ENCODE data around the gene GTF2A1. TPM values are rescaled to one million over a fixed set of nuclear protein-coding genes. Genes with fewer than 3 reads are reported as not detected.

The GTF2A1 gene
- total and polyA plus RNA-seq, 2 donors (not counting 3 experiments of a cell fraction or from before 2014, with no cell fraction given), result 11.1 to 33.4 TPM

- no peaks in the 10 kb centered on the region for H3K9me3 ChIP-seq (replicated peaks; ENCODE audit: control insufficient read depth, insufficient read depth, low read length)
- H3K4me3 ChIP-seq (replicated peaks in 1 of 3; ENCODE audit: insufficient read depth in 1 of 3, low read depth in 1 of 3, low read length in 3 of 3), result no peak overlapping the region
- no peak overlapping the region for H3K27ac ChIP-seq (ENCODE audit: insufficient read depth, low read depth, low read length)
- BruUV-seq (replicated peaks), result no TSS peak
- ChIA-PET CTCF (no interaction called here), POLR2A (no interaction called here)
- H3K4me1 ChIP-seq (ENCODE audit: control insufficient read depth, extremely low read depth, insufficient read depth, low read length), result no peaks in the 10 kb centered on the region
- FAIRE-seq (no peak), DNase-seq (ENCODE audit: low read depth, low spot score) (no peak)
- no peaks in the 10 kb centered on the region for H3K9me1 ChIP-seq (replicated peaks; ENCODE audit: control insufficient read depth, extremely low read depth, insufficient read depth, low read length)
- no peaks in the 10 kb centered on the region for H3K36me3 ChIP-seq (ENCODE audit: control insufficient read depth in 2 of 2, extremely low read depth in 1 of 2, insufficient read depth in 2 of 2, low read length in 2 of 2)
- H4K20me1 ChIP-seq (replicated peaks; ENCODE audit: control insufficient read depth, extremely low read depth, insufficient read depth, low read length), result no peaks in the 10 kb centered on the region
- no peak overlapping the region for H3K9ac ChIP-seq (replicated peaks; ENCODE audit: extremely low read depth, insufficient read depth, low read length)
- intact Hi-C loops (cut with micrococcal nuclease) (no loop called here), dilution Hi-C loops (cut with MboI; ENCODE audit: extremely low pct_ligation_motif_present, low sequenced_read_pairs) (no loop called here)
- no peak overlapping the region for H3K4me2 ChIP-seq (ENCODE audit: insufficient read depth, low read length)
- H2AFZ ChIP-seq (ENCODE audit: low read depth, low read length), result no peak overlapping the region
- no peaks in the 10 kb centered on the region for H3K27me3 ChIP-seq (ENCODE audit: control insufficient read depth in 2 of 2, insufficient read depth in 2 of 2, low read length in 2 of 2)
- no peaks in the 10 kb centered on the region for H3K79me2 ChIP-seq (ENCODE audit: control insufficient read depth, insufficient read depth, low read length)
- TF ChIP-seq MYC (IDR thresholded peaks at IDR 0.05; ENCODE audit: low read depth, low read length) (no peak), FOS (IDR thresholded peaks at IDR 0.05; ENCODE audit: borderline replicate concordance, insufficient read depth, low read length) (no peak), POLR2AphosphoS5 (IDR thresholded peaks at IDR 0.05; ENCODE audit: insufficient read depth, low read depth, low read length) (no peak), CTCF (IDR thresholded peaks at IDR 0.05; ENCODE audit: extremely low read depth in 1 of 2, insufficient read depth in 1 of 2, low read depth in 1 of 2, low read length in 2 of 2) (no peak), GATA2 (IDR thresholded peaks at IDR 0.05; ENCODE audit: insufficient read depth, insufficient read length, low read depth, low read length) (no peak), POLR2A (IDR thresholded peaks at IDR 0.05; ENCODE audit: low read depth, low read length) (no peak), MAX (IDR thresholded peaks at IDR 0.05; ENCODE audit: insufficient read depth, insufficient read length) (no peak), EZH2 (IDR thresholded peaks at IDR 0.05; ENCODE audit: borderline replicate concordance, low read depth, low read length, severe bottlenecking) (no peak), JUN (IDR thresholded peaks at IDR 0.05; ENCODE audit: borderline replicate concordance, insufficient read depth, insufficient read length, low read depth) (no peak)
Observed at GRCh38 chr14:81252278-81252677, 31.5 kb upstream of the GTF2A1 start.
